HCT116 (cell line): ENCODE data around the gene ITPK1. TPM values are rescaled to one million over a fixed set of nuclear protein-coding genes. Genes with fewer than 3 reads are reported as not detected.

Experiments used
- ATAC-seq: fragments of 200-7000 bp; cut with Tn5 transposase; 2 replicates; pipeline ENCODE4 v1.9.1; 2020; ENCODE audit warnings: mild to moderate bottlenecking, moderate library complexity
- BruUV-seq: library from RNA; stranded (reverse); fragments of 400-500 nt; replicated peaks from 2 replicates; lab custom pipeline; 2021; lab: Mats Ljungman, UMichigan
- CTCF ChIA-PET: fragments of 300-600 bp; sonication (Branson Sonifier 250); formaldehyde crosslinking; loops from one replicate; lab custom pipeline; 2021; ENCODE audit warnings: antibody characterized with exemption; lab: Charles Lee
- POLR2A ChIA-PET: fragments of 300-600, 350-600 bp; sonication (Branson Sonifier 250); formaldehyde crosslinking; loops from one replicate; lab custom pipeline; 2021; ENCODE audit warnings: antibody characterized with exemption; lab: Charles Lee
- RAD21 ChIA-PET, 2 experiments: fragments of 300-600 bp; sonication (Branson Sonifier 250); formaldehyde crosslinking; loops; one replicate each; lab custom pipeline; 2023; ENCODE audit warnings: low total read pairs in 2 of 2; ENCODE audit not compliant: uncharacterized antibody in 2 of 2, unreplicated experiment in 2 of 2, low non-redundant PET in 1 of 2; lab: Charles Lee
- DNase-seq: peaks from one replicate; pipeline ENCODE4 v3.0.0-alpha.2; 2010; ENCODE audit warnings: low read depth, low spot score
- H2AFZ ChIP-seq: fragments of 200-600 bp; shearing (Covaris generic), sonication (generic); 2 replicates; pipeline ENCODE4 v1.6.1; 2017; ENCODE audit warnings: low read depth, mixed run types, mixed read lengths, antibody characterized with exemption, low read length; ENCODE audit not compliant: poor library complexity, severe bottlenecking
- H3K27ac ChIP-seq: 2 replicates; pipeline ENCODE4 v1.5.1; 2012; ENCODE audit warnings: low read depth, low read length
- H3K27me3 ChIP-seq: fragments of 200-600 bp; sonication (generic); 2 replicates; pipeline ENCODE4 v1.6.1; 2016; ENCODE audit warnings: mixed run types, low read length, mixed read lengths; ENCODE audit not compliant: insufficient read depth
- H3K36me3 ChIP-seq, 2 experiments: fragments of 200-500 bp in 1 of 2; fragments of 200-600 bp in 1 of 2; sonication (Bioruptor generic) in 1 of 2; sonication (generic) in 1 of 2; 2 replicates each; pipeline versions ENCODE4 v1.5.1 to v1.6.1; 2014 to 2016; ENCODE audit warnings: low read length in 2 of 2, inconsistent platforms in 1 of 2, mixed read lengths in 1 of 2, mixed run types in 1 of 2; ENCODE audit not compliant: insufficient read depth in 2 of 2, control insufficient read depth in 1 of 2
- H3K4me1 ChIP-seq, 2 experiments: fragments of 200-600 bp in 1 of 2; sonication (generic) in 1 of 2; 2 replicates each; pipeline versions ENCODE4 v1.5.1 to v1.6.1; 2012 to 2017; ENCODE audit warnings: low read length in 2 of 2, inconsistent platforms in 1 of 2, mild to moderate bottlenecking in 1 of 2, mixed read lengths in 1 of 2, mixed run types in 1 of 2, moderate library complexity in 1 of 2; ENCODE audit not compliant: insufficient read depth in 2 of 2, control insufficient read depth in 1 of 2
- H3K4me2 ChIP-seq: fragments of 200-600 bp; sonication (generic); 2 replicates; pipeline ENCODE4 v1.6.1; 2017; ENCODE audit warnings: mixed run types, low read length, mixed read lengths
- H3K4me3 ChIP-seq, 2 experiments: fragments of 200-600 bp in 1 of 2; sonication (generic) in 1 of 2; replicated peaks in 1 of 2; 2 replicates each; pipeline ENCODE4 v1.5.1; 2011 to 2016; ENCODE audit warnings: low read length in 2 of 2, control low read depth in 1 of 2, low read depth in 1 of 2, mild to moderate bottlenecking in 1 of 2, mixed read lengths in 1 of 2, mixed run types in 1 of 2
- H3K79me2 ChIP-seq: fragments of 200-600 bp; sonication (generic); 2 replicates; pipeline ENCODE4 v1.6.1; 2017; ENCODE audit warnings: mild to moderate bottlenecking, mixed run types, low read length, moderate library complexity, mixed read lengths; ENCODE audit not compliant: insufficient read depth
- H3K9ac ChIP-seq: fragments of 200-600 bp; sonication (generic); 2 replicates; pipeline ENCODE4 v1.6.1; 2016; ENCODE audit warnings: low read length, mixed read lengths
- H3K9me2 ChIP-seq: fragments of 200-600 bp; sonication (generic), shearing (Covaris generic); 2 replicates; pipeline ENCODE4 v1.6.1; 2017; ENCODE audit warnings: mixed run types, mild to moderate bottlenecking, moderate library complexity; ENCODE audit not compliant: insufficient read depth
- H3K9me3 ChIP-seq, 2 experiments: fragments of 200-500 bp in 1 of 2; fragments of 200-600 bp in 1 of 2; sonication (Bioruptor generic) in 1 of 2; sonication (generic) in 1 of 2; 2 replicates each; pipeline ENCODE4 v1.6.1; 2014 to 2017; ENCODE audit warnings: low read length in 2 of 2, mixed read lengths in 2 of 2, inconsistent platforms in 1 of 2, low read depth in 1 of 2, mild to moderate bottlenecking in 1 of 2, mixed run types in 1 of 2, moderate library complexity in 1 of 2; ENCODE audit not compliant: control insufficient read depth in 1 of 2, insufficient read depth in 1 of 2
- H4K20me1 ChIP-seq: fragments of 200-600 bp; sonication (generic), shearing (Covaris generic); 2 replicates; pipeline ENCODE4 v1.6.1; 2017; ENCODE audit warnings: mixed run types, mild to moderate bottlenecking, moderate library complexity; ENCODE audit not compliant: insufficient read depth
- CEBPB ChIP-seq: IDR thresholded peaks from 2 replicates; pipeline ENCODE4 v1.6.1; 2012; ENCODE audit warnings: low read depth
- intact Hi-C: fragments of 100-400 bp; cut with micrococcal nuclease; formaldehyde crosslinking; loops from 2 replicates; pipeline ENCODE4 v1.10.0; 2022
- total RNA-seq: library from RNA; stranded (reverse); gene quantifications from one replicate; pipeline ENCODE4 v1.2.1, GENCODE V29; 2021; ENCODE audit not compliant: unreplicated experiment
- TF ChIP-seq, protein P1 (sequence below), 3 experiments: fragments of 200-600 bp in 1 of 3; sonication (generic) in 1 of 3; IDR thresholded peaks in 2 of 3; conservative IDR thresholded peaks in 1 of 3; 2 replicates each; pipeline ENCODE4 v1.5.1; 2012 to 2017; ENCODE audit warnings: low read depth in 2 of 3, low read length in 2 of 3, antibody characterized with exemption in 1 of 3, borderline replicate concordance in 1 of 3, control low read depth in 1 of 3, mild to moderate bottlenecking in 1 of 3, mixed read lengths in 1 of 3, mixed run types in 1 of 3, moderate library complexity in 1 of 3; ENCODE audit not compliant: insufficient read depth in 1 of 3

Gene ITPK1
- total RNA-seq, 1 experiment from 2014 or later, result 70.2 TPM

DNA sequence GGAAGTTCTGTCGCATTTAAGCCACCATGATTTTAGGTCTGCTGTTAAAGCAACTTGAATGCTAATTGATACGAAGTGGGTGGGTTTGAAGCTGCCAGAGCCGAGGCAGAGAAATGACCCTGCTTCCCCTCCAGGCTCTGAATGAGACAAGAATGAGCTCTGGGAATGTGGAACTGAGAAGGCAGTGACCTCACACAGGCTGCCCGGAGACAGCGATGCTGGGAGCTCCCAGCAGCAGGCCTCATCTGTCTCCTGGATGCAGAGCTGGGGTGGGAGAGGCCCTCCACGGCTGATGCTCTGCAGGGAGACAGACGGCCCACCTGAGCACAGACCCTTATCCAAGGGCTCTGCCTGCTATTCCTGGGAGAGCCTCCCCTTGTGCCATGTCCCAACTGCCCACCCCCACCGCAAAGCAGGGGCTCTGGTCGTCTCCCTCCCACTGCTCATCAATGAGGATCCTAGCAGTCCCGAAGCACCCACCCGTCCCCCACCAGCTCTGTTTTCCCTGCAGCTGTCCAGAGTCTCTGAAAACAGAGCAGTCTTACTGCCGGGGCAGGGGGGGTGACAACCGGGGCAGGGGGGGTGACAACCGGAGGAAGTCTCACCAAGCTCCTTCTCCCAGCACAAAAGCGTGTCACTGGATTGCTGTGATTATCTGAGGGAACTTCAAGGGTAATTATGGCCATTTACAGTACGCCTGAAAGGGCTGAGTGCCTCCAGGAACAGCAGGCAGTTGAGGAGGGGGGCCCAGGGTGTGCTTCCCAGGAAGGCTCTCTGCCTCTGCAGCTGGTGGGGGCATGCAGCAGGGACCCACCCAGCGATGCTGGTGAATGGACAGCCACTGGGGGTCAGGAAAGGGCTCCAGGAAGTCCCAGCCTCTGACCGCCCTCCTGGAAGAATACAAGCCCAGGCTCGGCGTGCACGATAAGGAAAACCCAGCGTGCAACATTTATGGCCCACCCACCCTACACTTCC is 125.0 kb downstream of the ITPK1 start:
- H3K4me2 ChIP-seq, result no peak overlapping the region

More for the DNA sequence above, 125.0 kb downstream of the ITPK1 start:
- Histone ChIP-seq H3K36me3 (no peaks in the 10 kb centered on the region), H3K79me2 (no peaks in the 10 kb centered on the region)
- no peak for ATAC-seq
- TF ChIP-seq CEBPB, result no peak
- TF ChIP-seq, protein P1, sequence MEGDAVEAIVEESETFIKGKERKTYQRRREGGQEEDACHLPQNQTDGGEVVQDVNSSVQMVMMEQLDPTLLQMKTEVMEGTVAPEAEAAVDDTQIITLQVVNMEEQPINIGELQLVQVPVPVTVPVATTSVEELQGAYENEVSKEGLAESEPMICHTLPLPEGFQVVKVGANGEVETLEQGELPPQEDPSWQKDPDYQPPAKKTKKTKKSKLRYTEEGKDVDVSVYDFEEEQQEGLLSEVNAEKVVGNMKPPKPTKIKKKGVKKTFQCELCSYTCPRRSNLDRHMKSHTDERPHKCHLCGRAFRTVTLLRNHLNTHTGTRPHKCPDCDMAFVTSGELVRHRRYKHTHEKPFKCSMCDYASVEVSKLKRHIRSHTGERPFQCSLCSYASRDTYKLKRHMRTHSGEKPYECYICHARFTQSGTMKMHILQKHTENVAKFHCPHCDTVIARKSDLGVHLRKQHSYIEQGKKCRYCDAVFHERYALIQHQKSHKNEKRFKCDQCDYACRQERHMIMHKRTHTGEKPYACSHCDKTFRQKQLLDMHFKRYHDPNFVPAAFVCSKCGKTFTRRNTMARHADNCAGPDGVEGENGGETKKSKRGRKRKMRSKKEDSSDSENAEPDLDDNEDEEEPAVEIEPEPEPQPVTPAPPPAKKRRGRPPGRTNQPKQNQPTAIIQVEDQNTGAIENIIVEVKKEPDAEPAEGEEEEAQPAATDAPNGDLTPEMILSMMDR (IDR thresholded peaks at IDR 0.05 in 2 of 3, conservative IDR thresholded peaks at IDR 0.05 in 1 of 3; ENCODE audit: borderline replicate concordance in 1 of 3, insufficient read depth in 1 of 3, low read depth in 2 of 3, low read length in 2 of 3), result no peak
- TF ChIP-seq, all 23 proteins: peak for 0
- intact Hi-C loops, result no loop called here
- POLR2A ChIA-PET, result no interaction called here
- Histone ChIP-seq H3K27me3 (no peaks in the 10 kb centered on the region), H3K9me2 (no peaks in the 10 kb centered on the region), H3K9ac (no peak overlapping the region), H2AFZ (no peak overlapping the region), H3K4me1 (peaks cover 10 to 12% of the 10 kb centered on the region in 2 experiments; a peak in 3 of 4 replicates), H3K9me3 (no peaks in the 10 kb centered on the region), H4K20me1 (no peaks in the 10 kb centered on the region), H3K27ac (no peak overlapping the region), H3K4me3 (no peak overlapping the region)
- RAD21 ChIA-PET, result no interaction called here
- CTCF ChIA-PET, result no interaction called here
- BruUV-seq, result no TSS peak
- DNase-seq, result no peak
